Liver (tissue), 9 donors: Measurements from ENCODE around the gene OPRL1. TPM values are rescaled to one million over a fixed set of nuclear protein-coding genes. Genes with fewer than 3 reads are reported as not detected.

Experiments
- DNase-seq: peaks from one replicate; pipeline ENCODE4 v3.0.0-alpha.2; 2017; ENCODE audit warnings: low spot score
- H3K27ac ChIP-seq, 2 donors: one replicate each; pipeline ENCODE4 v1.7.0; 2013; ENCODE audit warnings: inconsistent platforms in 2 of 2, low read length in 2 of 2, control low read depth in 1 of 2, low read depth in 1 of 2, mild to moderate bottlenecking in 1 of 2
- H3K27me3 ChIP-seq, 4 donors: one replicate each; pipeline versions ENCODE4 v1.6.1 to v1.7.0; 2013; ENCODE audit warnings: low read length in 3 of 4, inconsistent platforms in 1 of 4, mild to moderate bottlenecking in 1 of 4, moderate library complexity in 1 of 4; ENCODE audit not compliant: control insufficient read depth in 4 of 4, insufficient read depth in 4 of 4
- H3K36me3 ChIP-seq, 4 donors: one replicate each; pipeline versions ENCODE4 v1.6.1 to v1.7.0; 2013; ENCODE audit warnings: low read length in 3 of 4, mild to moderate bottlenecking in 3 of 4, low read depth in 1 of 4, moderate library complexity in 1 of 4; ENCODE audit not compliant: control insufficient read depth in 4 of 4, insufficient read depth in 3 of 4
- H3K4me1 ChIP-seq, 4 donors: one replicate each; pipeline versions ENCODE4 v1.6.1 to v1.7.0; 2013; ENCODE audit warnings: low read length in 3 of 4, mild to moderate bottlenecking in 3 of 4, moderate library complexity in 1 of 4; ENCODE audit not compliant: control insufficient read depth in 4 of 4, insufficient read depth in 4 of 4
- H3K4me3 ChIP-seq, 3 donors: one replicate each; pipeline versions ENCODE4 v1.6.1 to v1.7.0; 2013; ENCODE audit warnings: low read length in 3 of 3, control low read depth in 1 of 3, low read depth in 1 of 3, mild to moderate bottlenecking in 1 of 3
- H3K9ac ChIP-seq, 2 donors: one replicate each; pipeline ENCODE4 v1.7.0; 2013; ENCODE audit warnings: low read length in 2 of 2, mild to moderate bottlenecking in 2 of 2, moderate library complexity in 2 of 2, control low read depth in 1 of 2, low read depth in 1 of 2
- H3K9me3 ChIP-seq, 4 donors: one replicate each; pipeline versions ENCODE4 v1.6.1 to v1.7.0; 2013; ENCODE audit warnings: low read length in 3 of 4; ENCODE audit not compliant: control insufficient read depth in 4 of 4
- ATF3 ChIP-seq: IDR thresholded peaks from 2 replicates; pipeline ENCODE4 v1.6.1; 2016; ENCODE audit warnings: antibody characterized with exemption
- CTCF ChIP-seq: fragments of 150-350 bp; IDR thresholded peaks from 2 replicates; pipeline ENCODE4 v1.5.1; 2017; ENCODE audit warnings: improper control_type of control experiment, low read depth, low read length; ENCODE audit not compliant: missing input control
- EGR1 ChIP-seq, 2 donors: IDR thresholded peaks; 2 replicates each; pipeline ENCODE4 v1.6.1; 2016 to 2018; ENCODE audit warnings: antibody characterized with exemption in 2 of 2, low read depth in 2 of 2
- FOXA1 ChIP-seq: IDR thresholded peaks from 2 replicates; pipeline ENCODE4 v1.6.1; 2016; ENCODE audit warnings: antibody characterized with exemption
- FOXA2 ChIP-seq: IDR thresholded peaks from 2 replicates; pipeline ENCODE4 v1.6.1; 2016; ENCODE audit warnings: antibody characterized with exemption
- GABPA ChIP-seq, 2 donors: IDR thresholded peaks in 1 of 2; conservative IDR thresholded peaks in 1 of 2; 2 replicates each; pipeline ENCODE4 v1.6.1; 2016; ENCODE audit warnings: antibody characterized with exemption in 2 of 2, mild to moderate bottlenecking in 1 of 2, moderate library complexity in 1 of 2
- HNF4A ChIP-seq, 2 donors: conservative IDR thresholded peaks; 2 replicates each; pipeline ENCODE4 v1.6.1; 2016; ENCODE audit warnings: antibody characterized with exemption in 2 of 2, mild to moderate bottlenecking in 2 of 2
- HNF4G ChIP-seq: IDR thresholded peaks from 2 replicates; pipeline ENCODE4 v1.6.1; 2016; ENCODE audit warnings: antibody characterized with exemption
- JUND ChIP-seq, 2 donors: IDR thresholded peaks; 2 replicates each; pipeline ENCODE4 v1.6.1; 2016; ENCODE audit warnings: antibody characterized with exemption in 2 of 2
- NR2F2 ChIP-seq: IDR thresholded peaks from 2 replicates; pipeline ENCODE4 v1.6.1; 2016; ENCODE audit warnings: antibody characterized with exemption
- RAD21 ChIP-seq, 2 donors: IDR thresholded peaks; 2 replicates each; pipeline ENCODE4 v1.6.1; 2016; ENCODE audit warnings: antibody characterized with exemption in 2 of 2, mild to moderate bottlenecking in 2 of 2
- REST ChIP-seq: IDR thresholded peaks from 2 replicates; pipeline ENCODE4 v1.6.1; 2016; ENCODE audit warnings: antibody characterized with exemption, mild to moderate bottlenecking
- RXRA ChIP-seq, 2 donors: IDR thresholded peaks; 2 replicates each; pipeline ENCODE4 v1.6.1; 2017 to 2018; ENCODE audit warnings: antibody characterized with exemption in 2 of 2, mild to moderate bottlenecking in 1 of 2
- SP1 ChIP-seq: IDR thresholded peaks from 2 replicates; pipeline ENCODE4 v1.6.1; 2018; ENCODE audit warnings: antibody characterized with exemption, mild to moderate bottlenecking
- TAF1 ChIP-seq: conservative IDR thresholded peaks from 2 replicates; pipeline ENCODE4 v1.6.1; 2016; ENCODE audit warnings: antibody characterized with exemption, mild to moderate bottlenecking
- YY1 ChIP-seq: IDR thresholded peaks from 2 replicates; pipeline ENCODE4 v1.6.1; 2016; ENCODE audit warnings: antibody characterized with exemption, mild to moderate bottlenecking
- WGBS: extraction: QIAGEN DNeasy Blood & Tissue Kit; methylation state at CpG from one replicate; pipeline ENCODE4 v1.1.7; 2013; 5-methylcytosine and 5-hydroxymethylcytosine counted together
- polyA plus RNA-seq, 2 donors: library from polyadenylated mRNA; stranded (reverse) in 1 of 2; unstranded in 1 of 2; fragments of 200-250 nt in 1 of 2; fragments of >200 nt in 1 of 2; fragmentation: Nextera tagmentation in 1 of 2; extraction: Ambion mirVana in 1 of 2; gene quantifications; one replicate each; pipeline versions ENCODE4 v1.2.1 to v1.2.3, GENCODE V29; 2013 to 2015
- total RNA-seq, 2 donors: library from RNA; depleted of rRNA; stranded (reverse); fragments of >200 nt; gene quantifications; one replicate each; pipeline ENCODE4 v1.2.3, GENCODE V29; 2014
- TF ChIP-seq, protein P1 (sequence below): IDR thresholded peaks from 2 replicates; pipeline ENCODE4 v1.6.1; 2016; ENCODE audit warnings: antibody characterized with exemption
- TF ChIP-seq, protein P2 (sequence below): IDR thresholded peaks from 2 replicates; pipeline ENCODE4 v1.6.1; 2016; ENCODE audit warnings: antibody characterized with exemption
- donor health status: healthy.
- donor health status: healthy.
- donor health status: healthy.
- donor health status: healthy.
- donor health status: healthy.

Gene OPRL1
- total and polyA plus RNA-seq, 4 donors: 0.04 to 0.79 (median 0.35) TPM

- Histone ChIP-seq H3K4me1 (peaks cover 24 to 51% (median 44%) of the 10 kb centered on the region in 4 donors), H3K27ac (no peak overlapping the region), H3K4me3 (no peak overlapping the region), H3K36me3 (peaks cover 0 to 7% (median 0%) of the 10 kb centered on the region in 4 donors), H3K27me3 (no peaks in the 10 kb centered on the region), H3K9me3 (no peaks in the 10 kb centered on the region), H3K9ac (no peak overlapping the region)
- TF ChIP-seq, protein P1, sequence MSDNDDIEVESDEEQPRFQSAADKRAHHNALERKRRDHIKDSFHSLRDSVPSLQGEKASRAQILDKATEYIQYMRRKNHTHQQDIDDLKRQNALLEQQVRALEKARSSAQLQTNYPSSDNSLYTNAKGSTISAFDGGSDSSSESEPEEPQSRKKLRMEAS: no peak
- TF ChIP-seq SP1 (no peak), TAF1 (no peak), RAD21 (IDR thresholded peaks at IDR 0.05) (no peak), HNF4A (conservative IDR thresholded peaks at IDR 0.05) (no peak), NR2F2 (no peak), EGR1 (IDR thresholded peaks at IDR 0.05; ENCODE audit: low read depth in 2 of 2) (no peak)
- TF ChIP-seq, protein P2, sequence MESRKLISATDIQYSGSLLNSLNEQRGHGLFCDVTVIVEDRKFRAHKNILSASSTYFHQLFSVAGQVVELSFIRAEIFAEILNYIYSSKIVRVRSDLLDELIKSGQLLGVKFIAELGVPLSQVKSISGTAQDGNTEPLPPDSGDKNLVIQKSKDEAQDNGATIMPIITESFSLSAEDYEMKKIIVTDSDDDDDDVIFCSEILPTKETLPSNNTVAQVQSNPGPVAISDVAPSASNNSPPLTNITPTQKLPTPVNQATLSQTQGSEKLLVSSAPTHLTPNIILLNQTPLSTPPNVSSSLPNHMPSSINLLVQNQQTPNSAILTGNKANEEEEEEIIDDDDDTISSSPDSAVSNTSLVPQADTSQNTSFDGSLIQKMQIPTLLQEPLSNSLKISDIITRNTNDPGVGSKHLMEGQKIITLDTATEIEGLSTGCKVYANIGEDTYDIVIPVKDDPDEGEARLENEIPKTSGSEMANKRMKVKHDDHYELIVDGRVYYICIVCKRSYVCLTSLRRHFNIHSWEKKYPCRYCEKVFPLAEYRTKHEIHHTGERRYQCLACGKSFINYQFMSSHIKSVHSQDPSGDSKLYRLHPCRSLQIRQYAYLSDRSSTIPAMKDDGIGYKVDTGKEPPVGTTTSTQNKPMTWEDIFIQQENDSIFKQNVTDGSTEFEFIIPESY: no peak
- DNase-seq: no peak
- WGBS: 85% methylated on average over 12 of the region's 12 CpGs
Observed at GRCh38 chr20:64068386-64069208, 11.3 kb upstream of the OPRL1 start.

- no peaks in the 10 kb centered on the region for H3K27me3 ChIP-seq
- peaks cover 0 to 10% (median 0%) of the 10 kb centered on the region in 4 donors for H3K36me3 ChIP-seq
- peaks cover 20 to 45% (median 38%) of the 10 kb centered on the region in 4 donors for H3K4me1 ChIP-seq
- no peak overlapping the region for H3K9ac ChIP-seq
- DNase-seq: no peak
- no peaks in the 10 kb centered on the region for H3K9me3 ChIP-seq
- 94% methylated on average over 20 of the region's 20 CpGs for WGBS
- H3K4me3 ChIP-seq: no peak overlapping the region
- H3K27ac ChIP-seq: no peak overlapping the region
- TF ChIP-seq, protein P1: no peak
- TF ChIP-seq NR2F2: no peak
- TF ChIP-seq FOXA1: no peak
- TF ChIP-seq HNF4A (conservative IDR thresholded peaks at IDR 0.05): no peak
- no peak for TF ChIP-seq ATF3
- no peak for TF ChIP-seq YY1
- TF ChIP-seq CTCF: no peak
- TF ChIP-seq RXRA (IDR thresholded peaks at IDR 0.05): no peak
- no peak for TF ChIP-seq TAF1
- no peak for TF ChIP-seq RAD21 (IDR thresholded peaks at IDR 0.05)
- no peak for TF ChIP-seq GABPA (IDR thresholded peaks at IDR 0.05 in 1 of 2, conservative IDR thresholded peaks at IDR 0.05 in 1 of 2)
- TF ChIP-seq, protein P2: no peak
- no peak for TF ChIP-seq SP1
- TF ChIP-seq HNF4G: no peak
- TF ChIP-seq FOXA2: no peak
- no peak for TF ChIP-seq REST
- no peak for TF ChIP-seq JUND (IDR thresholded peaks at IDR 0.05)
Observed at GRCh38 chr20:64069209-64069613, 10.7 kb upstream of the OPRL1 start.
